ENCODE data around the gene PLCB2.

Gene PLCB2

DNA sequence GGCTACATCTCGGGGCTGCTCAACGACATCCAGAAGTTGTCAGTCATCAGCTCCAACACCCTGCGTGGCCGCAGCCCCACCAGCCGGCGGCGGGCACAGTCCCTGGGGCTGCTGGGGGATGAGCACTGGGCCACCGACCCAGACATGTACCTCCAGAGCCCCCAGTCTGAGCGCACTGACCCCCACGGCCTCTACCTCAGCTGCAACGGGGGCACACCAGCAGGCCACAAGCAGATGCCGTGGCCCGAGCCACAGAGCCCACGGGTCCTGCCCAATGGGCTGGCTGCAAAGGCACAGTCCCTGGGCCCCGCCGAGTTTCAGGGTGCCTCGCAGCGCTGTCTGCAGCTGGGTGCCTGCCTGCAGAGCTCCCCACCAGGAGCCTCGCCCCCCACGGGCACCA, 41.9 kb downstream of the PLCB2 start:
- no peak for DNase-seq

- DNase-seq = no peak
Observed at GRCh38 chr15:40265355-40265754, 42.4 kb downstream of the PLCB2 start.

- DNase-seq = no peak
Observed at GRCh38 chr15:40264321-40265153, 43.2 kb downstream of the PLCB2 start.

GRCh38 chr15:40263024-40263754, 44.5 kb downstream of the PLCB2 start:
- DNase-seq = no peak

- no peak for DNase-seq
Observed at GRCh38 chr15:40259021-40259420, 48.7 kb downstream of the PLCB2 start.

DNA sequence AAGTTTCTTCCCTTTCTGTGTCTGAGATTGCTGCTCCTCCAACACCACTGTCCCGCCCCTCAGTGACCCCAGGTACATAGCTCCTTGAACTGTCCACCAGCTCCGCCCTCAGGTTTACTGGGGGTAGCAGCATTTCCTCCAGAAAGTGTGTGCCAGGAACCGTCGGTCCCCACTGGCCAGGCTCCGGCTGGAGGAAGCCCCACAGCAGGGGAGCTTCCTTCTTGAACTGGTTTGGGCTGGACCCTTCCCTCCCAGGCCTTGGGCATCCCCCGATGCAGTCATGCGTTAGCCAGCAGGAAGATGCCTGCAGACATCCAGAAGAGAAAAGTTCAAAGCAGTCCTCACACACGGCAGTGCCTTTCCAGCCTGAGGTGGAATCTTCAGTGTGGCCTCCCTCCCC, 49.2 kb downstream of the PLCB2 start:
- no peak for DNase-seq

DNA sequence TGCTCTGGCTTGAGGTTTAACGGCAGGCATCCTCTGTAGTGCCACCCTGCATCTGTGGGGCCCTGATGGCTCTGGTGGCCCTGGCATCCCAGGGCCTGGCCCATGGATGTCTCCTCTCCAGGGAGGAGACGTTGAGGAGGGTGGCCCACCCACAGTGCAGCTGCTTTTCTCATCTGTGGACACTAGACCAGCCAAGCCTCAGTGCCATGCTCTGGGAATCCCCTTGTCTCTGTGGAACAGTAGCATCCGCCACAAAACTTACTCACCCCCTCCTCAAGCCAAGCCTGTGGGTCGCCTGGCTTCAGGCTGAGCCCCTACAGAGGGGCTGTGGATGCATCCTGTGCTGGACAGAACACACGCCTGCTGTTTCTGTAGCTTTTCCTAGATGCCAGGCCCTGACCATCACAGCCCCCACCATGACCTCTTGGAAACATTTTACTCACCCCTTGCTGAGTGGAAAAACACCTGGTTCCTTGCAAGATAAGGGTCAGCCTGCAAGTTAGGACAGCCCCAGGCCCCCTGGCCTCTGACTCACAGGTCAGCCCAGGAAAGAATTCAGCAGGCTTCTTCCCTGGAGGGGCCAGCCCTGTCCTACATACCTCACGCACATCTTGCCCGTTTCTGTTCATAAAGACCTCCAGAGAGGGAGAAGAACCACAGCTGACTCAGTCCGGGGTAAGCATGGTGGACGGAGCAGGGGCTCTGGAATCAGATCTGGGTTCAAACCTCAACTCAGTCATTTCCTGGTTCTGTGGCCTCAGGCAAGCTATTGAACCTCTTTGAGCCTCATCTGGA, 49.9 kb downstream of the PLCB2 start:
- DNase-seq = no peak

DNA sequence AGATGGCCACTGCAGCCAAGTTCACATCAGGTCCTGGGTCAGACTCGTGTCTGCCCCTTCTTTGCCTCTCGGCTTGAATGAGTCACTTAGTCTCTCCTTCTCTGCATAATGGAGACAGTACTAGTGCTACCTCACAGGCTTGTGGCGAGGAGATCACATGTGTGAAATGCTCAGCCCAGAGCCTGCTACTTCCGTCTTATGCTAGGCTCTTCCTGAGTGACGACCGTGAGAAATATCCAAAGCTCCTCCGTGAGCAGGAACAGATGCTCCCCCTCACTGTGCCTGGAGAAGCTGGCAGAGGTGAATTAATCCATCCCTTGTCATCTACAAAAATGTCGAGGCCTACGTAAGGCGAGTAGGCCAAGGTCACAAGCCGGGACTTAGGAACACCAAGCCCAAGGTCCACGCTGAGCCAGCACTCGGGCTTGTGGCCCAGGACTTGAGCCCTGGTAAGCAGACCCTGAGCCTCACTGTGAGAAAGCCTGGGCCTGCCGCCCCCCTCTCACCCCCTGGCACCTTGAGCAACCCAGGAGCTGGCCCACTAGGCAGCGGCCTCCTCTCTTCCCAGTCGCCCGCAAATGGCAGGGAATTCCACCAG, 51.0 kb downstream of the PLCB2 start:
- no peak for DNase-seq

- no peak for DNase-seq
Observed at GRCh38 chr15:40255033-40255432, 52.7 kb downstream of the PLCB2 start.

GRCh38 chr15:40254452-40254851, 53.3 kb downstream of the PLCB2 start:
- no peak for DNase-seq

DNA sequence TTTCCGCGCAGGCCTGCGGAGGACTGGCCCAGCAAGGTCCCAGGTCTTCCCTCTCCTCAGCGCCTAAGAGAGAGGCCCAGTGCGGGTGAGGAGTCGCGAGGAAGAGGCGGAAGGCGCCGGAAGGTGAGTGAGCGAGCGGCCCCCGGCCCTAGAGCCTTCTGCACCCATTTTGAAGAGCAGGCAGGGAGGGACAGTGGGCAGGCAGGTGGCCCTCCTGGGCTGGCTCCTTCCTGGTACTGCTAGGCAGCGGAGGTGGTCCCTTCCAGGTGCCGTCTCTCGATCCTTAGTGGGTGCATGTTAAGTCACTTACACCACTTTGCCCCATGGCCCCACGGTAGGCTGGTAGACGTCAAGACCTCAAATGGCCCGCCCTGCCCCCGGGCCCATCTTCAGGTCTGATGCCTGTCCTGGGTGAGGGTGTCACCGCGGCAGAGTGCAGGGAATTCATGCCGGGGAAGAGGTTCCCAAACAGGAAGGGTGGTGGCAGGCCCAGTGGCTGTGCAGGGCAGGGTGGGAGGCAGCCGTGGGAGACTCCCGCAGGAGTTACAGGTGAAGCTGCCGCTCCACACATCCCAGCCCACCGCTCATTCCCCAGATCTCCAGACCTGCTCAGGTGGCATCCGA, 54.5 kb downstream of the PLCB2 start:
- DNase-seq = no peak

GRCh38 chr15:40252438-40253166, 55.1 kb downstream of the PLCB2 start:
- DNase-seq = peak; percentile 61

- no peak for DNase-seq
Observed at GRCh38 chr15:40252141-40252437, 55.6 kb downstream of the PLCB2 start.

- no peak for DNase-seq
Observed at GRCh38 chr15:40251486-40252140, 56.1 kb downstream of the PLCB2 start.

DNA sequence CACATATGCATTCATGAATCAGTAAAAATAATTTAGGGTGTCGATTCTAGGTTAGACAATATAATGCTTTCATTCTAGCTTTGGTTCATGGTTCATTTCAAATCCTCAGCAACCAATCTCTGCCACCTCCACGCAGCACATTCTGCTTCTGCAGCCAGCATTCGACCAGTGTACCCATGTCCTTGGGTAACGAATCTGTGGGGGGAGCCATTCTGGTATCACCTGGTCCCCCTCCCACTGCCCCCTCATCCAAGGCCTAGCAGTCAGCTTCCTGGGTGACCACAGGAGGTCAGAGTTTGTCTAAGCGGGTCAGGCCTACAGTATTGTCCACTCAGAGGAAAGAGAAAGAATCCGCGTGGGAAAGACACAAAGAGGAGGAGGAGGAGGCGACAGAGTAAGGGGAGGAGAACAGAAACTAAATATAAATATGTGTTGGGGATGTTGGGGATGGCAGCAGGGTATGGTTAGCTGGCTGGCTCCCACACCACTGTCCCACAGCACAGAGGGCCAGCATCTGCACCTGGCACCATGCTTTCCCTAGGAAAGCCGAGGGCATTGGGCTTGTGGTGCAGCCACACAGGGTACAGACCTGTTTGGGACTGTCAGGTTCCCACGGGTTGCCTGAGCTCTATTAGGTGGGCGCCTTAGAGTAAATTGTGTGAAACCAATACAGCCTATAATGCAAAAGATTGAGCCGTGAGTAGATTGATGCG, 56.8 kb downstream of the PLCB2 start:
- DNase-seq = no peak

- DNase-seq = no peak
Observed at GRCh38 chr15:40250304-40250656, 57.5 kb downstream of the PLCB2 start.

DNA sequence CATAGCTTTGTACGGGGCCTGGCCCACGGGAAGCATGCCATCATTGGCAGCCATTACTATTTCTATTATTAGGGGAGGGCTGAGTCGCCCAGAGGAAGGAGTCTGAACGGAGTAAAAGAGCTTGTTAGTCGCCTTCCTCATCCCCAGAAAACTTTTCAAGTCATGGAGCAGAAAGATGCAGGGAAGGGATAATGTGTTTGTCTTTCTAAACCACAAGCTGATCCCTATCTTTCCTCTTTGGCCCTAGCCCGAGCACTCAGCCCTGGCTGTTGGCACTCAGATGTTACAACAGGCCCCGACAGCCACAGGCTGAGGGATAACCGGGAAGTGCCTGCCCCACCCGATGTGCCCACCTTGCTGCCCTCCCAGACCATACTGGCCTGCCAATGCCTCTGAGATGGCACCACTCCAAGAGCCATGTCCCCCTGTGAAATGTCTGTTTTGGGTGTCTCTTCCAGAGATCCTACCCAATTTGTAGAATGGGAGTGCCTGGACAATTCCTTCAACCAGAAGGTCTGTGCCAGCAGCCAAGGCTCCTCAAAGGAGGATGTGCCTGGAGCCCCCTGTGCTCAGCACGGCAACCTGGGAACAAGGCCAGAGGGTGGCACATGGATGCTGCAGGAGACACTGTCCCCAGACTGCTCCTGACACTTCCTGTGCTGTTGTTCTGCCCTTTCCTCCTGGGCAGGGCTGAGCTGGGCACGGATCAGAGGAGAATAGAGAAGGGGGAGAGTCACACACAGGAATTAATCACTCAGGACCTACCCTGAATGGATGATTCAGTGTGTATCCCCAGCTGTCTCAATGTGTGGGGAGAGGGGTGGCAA, 58.0 kb downstream of the PLCB2 start:
- DNase-seq = no peak

- no peak for DNase-seq
Observed at GRCh38 chr15:40248006-40248783, 59.5 kb downstream of the PLCB2 start.

DNA sequence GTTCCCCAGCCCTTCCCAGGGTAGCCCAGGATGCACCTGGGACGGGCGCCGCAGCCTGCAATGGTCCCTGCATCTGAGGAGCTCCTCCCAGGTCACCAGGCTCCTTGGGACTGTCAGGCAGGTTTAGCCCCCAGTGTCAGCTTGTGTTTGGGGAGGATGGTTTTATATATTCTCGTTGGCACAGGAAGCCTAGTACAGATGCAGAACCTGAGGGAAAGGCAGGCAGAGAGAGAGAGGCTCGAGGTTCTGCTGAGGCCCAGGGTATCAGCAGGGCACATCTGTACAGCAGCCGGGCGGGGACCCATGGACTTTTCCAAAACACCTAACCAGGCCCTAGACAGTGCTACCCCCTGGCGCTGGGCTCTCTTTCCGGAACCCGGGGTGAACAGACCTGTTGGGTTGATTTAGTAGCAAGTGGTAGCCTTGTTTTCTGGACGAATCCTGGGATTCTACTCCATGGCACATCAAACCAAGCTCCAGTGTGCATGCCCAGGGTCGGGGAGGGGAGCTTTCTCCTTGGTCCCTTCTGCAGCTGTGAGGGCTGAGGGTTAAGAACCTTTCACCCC, 60.2 kb downstream of the PLCB2 start:
- no peak for DNase-seq
